Activated CD4-positive, alpha-beta T cell treated with anti-CD3 and anti-CD28 coated beads for 1 hour (primary cell): ENCODE measurements around the gene TATDN3.
"Not testable (repeated sequence)": the region's sequence is repeated elsewhere in the genome, so short reads cannot be mapped to it uniquely, and the experiment has no call there.

Source experiments
- DNase-seq: peaks from one replicate; pipeline ENCODE4 v3.0.0-alpha.2; 2020

The TATDN3 gene

DNA sequence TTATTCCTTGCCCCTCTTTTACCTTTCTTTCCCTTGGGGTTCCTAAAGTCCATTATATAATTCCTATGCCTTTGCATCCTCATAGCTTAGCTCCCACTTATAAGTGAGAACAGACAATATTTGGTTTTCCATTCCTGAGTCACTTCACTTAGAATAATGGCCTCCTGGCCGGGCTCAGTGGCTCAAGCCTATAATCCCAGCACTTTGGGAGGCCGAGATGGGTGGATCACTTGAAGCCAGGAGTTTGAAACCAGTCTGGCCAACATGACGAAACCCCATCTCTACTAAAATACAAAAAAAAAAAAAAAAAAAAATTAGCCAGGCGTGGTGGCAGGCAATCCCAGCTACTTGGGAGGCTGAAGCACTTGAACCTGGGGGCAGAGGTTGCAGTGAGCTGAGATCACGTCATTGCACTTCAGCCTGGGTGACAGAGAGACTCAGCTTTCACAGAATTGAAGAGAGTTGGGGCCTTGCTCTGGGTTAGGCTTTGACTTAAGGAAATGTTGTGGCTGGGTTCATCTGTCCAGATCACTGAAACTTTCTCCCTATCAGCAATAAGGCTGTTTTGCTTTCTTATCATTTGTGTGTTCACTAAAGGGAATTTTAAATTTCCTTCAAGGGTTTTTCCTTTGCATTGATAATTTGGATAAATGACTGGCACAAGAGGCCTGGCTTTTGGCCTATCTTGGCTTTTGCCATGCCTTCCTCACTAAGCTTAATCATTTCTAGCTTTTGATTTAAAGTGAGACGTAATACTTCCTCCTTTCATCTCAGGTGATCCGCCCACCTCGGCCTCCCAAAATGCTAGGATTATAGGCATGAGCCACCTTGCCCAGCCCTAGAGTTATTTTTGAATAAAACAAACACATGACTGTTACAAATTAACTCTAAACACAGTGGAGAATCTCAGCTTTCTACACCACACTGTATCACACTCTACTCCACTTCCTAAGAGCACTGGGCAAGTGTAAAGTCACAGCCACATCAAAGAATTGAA lies 41.8 kb downstream of the TATDN3 start:
- not testable (repeated sequence) for DNase-seq

DNA sequence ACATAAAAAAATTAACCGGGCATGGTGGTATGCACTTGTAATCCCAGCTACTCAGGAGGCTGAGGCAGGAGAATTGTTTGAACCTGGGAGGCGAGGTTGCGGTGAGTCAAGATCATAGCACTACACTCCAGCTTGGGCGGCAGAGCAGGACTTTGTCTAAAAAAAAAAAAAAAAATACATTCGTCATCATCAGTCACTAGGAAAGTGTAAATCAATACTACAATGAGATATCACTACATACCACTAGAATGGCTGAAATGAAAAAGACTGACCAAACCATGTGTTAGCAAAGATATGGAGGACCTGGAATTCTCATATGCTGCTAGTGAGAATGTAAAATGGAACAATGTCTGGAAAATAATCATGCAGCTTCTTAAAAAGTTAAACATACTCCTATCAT lies 46.5 kb downstream of the TATDN3 start:
- DNase-seq, result no peak

DNA sequence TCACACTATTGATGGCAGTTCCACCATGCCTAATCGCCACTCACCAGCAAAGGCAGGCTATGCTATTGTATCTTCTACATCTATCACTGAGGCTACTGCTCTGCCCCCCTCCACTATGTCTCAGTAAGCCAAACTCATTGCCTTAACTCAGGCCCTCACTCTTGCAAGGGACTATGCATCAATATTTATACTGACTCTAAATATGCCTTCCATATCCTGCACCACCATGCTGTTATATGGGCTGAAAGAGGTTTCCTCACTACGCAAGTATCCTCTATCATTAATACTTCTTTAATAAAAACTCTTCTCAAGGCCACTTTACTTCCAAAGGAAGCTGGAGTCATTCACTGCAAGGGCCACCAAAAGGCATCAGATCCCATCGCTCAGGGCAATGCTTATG lies 52.8 kb downstream of the TATDN3 start:
- not testable (repeated sequence) for DNase-seq

DNA sequence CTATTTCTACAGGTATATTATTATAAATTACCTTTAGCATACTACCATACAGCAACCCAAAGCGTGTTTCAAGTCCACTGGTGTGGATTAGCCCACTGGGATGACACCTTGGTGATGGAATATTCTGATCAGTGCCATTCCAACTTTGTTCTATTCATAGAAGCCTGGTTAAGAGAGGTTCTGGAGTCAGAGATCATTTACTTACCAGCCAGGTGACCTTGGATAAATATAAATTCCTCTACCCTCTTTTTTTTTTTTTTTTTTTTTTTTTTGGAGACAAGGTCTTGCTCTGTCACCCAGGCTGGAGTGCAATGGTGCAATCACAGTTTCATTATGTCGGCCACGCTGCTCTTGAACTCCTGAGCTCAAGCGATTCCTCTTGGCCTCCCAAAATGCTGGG lies 55.9 kb downstream of the TATDN3 start, which contains the start of gene SPATA45:
TSS of gene SPATA45 (minus strand) at position 101 of the 400 bp plus-strand sequence. CDS start 11,500 bp downstream, outside the sequence.
- no peak for DNase-seq

DNA sequence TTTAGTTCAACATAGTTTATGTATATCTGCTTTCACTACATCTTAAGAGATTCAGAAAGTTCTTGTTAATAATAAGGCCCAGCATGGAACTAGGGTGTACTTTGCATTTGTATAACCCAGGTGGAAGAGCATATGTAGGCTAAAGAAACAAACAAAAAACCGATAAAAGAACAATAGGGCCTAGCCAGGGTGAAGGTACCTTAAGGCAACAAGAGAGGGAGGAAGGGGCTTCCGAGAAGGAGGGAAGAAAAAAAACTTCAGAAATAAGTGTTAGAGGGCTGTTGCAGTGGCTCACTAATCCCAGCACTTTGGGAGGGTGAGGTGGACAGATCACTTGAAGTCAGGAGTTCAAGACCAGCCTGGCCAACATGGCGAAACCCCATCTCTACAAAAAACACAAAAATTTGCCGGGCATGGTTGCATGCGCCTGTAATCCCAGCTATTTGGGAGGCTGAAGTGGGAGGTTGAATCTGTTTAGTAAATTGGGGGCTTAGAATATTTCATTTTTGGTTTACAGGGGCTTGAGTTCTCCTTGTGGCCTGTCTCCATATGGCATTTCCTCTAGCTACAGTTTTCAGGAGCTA lies 60.5 kb downstream of the TATDN3 start:
- no peak for DNase-seq

DNA sequence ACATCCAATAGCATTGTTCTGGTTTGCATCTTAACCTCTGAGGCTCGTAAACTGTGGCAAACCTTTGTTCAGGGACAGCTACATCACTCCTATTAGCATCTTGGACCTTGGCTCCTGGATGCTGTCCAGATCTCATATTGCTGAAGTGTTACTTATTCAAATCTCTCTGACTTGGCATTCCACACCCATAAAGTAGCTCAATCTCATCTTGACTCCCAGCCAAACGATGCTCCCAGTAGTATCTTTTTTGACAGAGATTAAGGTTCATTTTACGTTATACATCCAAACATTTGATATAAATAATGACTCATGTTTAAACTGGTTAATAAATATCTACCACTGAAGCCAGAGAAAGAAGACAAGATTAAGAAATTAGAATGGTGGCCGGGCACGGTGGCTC lies 62.0 kb downstream of the TATDN3 start:
- no peak for DNase-seq

DNA sequence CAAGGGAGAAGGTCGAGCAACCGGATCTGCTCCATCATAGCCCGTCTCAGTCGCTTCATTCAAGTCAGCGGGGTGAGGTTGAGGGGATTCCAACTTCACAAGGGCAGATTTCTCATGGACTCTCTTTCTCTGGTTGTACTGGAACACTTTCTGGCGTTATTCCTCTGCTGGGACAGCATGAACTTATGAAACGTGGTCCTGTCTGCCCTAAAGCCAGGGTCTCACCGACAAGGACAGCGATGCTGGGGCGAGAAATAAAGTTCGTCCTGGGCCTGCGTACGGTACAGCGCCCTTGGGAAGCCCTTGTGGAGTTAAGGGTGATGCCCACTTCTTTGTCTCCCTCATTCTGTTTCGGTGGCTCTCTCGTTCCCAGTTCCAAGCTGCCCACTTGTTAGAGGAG lies 65.1 kb downstream of the TATDN3 start:
- DNase-seq, result no peak

DNA sequence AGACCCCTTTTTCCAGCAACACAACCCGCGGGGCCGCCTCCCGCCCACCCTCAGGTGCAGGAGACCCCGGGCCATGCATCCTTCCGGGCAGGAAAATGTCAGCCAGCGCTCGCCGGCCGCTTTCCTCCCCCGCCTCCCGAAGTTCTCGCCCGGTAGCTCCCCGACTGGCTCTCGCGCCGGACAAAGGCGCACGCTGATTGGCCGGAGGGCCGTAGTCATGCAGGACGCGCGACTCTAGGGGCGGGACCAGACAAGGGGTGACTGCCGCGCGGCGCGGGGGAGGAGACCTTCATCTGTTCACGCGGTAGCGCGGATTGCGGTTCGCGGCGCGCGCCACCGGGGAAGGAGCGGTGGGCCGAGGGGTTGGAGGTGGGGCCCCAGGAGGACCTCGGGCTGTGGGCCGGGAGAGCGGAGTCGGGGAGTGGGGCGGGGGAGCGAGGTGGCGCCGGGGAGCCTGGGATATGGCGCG lies 66.3 kb downstream of the TATDN3 start, which contains the start of gene FLVCR1:
TSS of gene FLVCR1 (plus strand) at position 284 of the 469 bp plus-strand sequence. CDS start at position 462, 178 bp downstream.
- peak; percentile 77 for DNase-seq

DNA sequence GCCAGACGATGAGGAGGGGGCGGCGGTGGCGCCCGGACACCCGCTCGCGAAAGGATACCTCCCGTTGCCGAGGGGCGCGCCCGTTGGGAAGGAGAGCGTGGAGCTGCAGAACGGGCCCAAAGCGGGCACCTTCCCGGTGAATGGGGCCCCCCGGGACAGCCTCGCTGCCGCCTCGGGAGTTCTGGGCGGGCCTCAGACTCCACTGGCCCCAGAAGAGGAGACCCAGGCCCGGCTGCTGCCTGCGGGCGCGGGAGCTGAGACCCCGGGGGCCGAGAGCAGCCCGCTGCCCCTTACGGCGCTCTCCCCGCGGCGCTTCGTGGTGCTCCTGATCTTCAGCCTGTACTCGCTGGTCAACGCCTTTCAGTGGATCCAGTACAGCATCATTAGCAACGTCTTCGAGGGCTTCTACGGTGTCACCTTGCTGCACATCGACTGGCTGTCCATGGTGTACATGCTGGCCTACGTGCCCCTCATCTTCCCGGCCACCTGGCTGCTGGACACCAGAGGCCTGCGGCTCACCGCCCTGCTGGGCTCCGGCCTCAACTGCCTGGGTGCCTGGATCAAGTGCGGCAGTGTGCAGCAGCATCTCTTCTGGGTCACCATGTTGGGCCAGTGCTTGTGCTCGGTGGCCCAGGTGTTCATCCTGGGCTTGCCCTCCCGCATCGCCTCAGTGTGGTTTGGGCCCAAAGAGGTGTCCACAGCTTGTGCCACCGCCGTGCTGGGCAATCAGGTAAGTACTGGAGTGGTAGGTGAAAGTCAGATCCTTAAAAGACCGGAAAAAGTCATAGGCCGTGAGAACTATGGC lies 67.0 kb downstream of the TATDN3 start:
- DNase-seq, result no peak

DNA sequence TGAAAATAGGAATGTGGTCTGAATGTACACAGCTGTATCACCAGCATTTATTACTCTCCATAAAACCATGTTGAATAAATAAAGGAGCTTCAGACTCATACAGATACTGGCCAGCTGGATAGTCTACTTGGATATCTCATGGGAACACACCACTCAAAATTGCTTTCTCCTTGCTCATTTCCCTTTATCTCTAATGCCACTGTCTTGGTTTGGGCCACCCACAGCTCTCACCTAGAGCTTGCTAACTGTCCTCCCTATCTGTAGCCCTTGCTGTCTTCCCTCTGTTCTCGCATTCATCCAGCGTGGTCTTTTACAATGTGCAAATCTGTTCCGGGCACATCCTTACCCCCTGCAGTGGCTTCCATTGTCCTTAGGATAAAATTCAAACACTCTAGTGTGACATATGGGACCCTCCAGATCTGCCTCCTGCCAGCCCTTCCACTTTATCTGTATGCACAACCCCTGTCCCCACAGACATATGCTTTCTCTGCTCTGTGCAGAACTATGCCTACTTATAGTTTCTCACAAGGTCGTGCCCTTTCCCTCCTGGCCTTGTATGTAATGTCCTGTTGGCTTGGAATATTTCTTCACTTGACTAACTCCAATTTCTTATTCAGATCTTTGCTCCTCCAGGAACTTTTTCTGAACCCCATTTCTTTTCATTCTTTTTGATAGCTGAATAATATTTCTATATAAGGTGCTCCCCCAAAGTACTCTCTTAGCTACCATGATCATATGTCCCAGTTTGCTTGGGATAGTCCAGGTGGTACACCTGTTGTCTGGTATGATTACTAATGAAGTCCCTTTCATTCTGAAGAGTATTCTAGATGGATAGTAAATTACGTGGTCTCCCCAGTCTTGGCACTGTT lies 69.3 kb downstream of the TATDN3 start:
- no peak for DNase-seq

DNA sequence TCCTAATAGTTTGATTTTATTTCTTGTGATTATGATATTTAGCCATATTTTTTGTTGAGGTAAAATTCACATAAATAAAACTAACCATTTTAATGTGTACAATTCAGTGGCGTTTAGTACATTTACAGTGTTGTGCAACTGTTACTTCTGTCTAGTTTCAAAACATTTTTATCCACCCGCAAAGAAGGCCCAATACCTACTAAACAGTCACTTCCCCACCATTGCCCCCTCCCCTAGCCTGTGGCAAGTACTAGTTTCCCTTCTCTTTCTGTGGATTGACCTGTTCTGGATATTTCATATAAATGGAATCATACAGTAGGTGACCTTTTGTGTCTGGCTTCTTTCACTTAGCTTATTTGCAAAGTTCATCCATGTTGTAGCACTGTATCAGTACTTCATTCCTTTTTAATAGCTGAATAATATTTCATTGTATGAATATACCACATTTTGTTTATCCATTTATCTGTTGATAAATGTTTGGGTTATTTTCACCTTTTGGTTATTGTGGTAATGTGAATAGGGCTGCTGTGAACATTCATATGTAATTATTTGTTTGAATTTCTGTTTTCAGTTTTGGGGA lies 70.5 kb downstream of the TATDN3 start:
- DNase-seq, result no peak

DNA sequence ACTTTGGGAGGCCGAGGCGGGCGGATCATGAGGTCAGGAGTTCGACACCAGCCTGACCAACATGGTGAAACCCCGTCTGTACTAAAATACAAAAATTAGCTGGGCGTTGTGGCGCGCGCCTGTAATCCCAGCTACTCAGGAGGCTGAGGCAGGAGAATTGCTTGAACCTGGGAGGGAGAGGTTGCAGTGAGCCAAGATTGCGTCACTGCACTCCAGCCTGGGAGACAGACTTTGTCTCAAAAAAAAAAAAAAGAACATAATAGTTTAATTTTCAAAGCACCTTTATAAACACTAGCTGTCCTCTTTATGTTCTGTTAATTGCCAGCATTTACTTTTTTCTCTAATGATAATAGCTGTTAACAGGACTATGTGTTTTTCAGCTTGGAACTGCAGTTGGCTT lies 71.7 kb downstream of the TATDN3 start:
- not testable (repeated sequence) for DNase-seq

DNA sequence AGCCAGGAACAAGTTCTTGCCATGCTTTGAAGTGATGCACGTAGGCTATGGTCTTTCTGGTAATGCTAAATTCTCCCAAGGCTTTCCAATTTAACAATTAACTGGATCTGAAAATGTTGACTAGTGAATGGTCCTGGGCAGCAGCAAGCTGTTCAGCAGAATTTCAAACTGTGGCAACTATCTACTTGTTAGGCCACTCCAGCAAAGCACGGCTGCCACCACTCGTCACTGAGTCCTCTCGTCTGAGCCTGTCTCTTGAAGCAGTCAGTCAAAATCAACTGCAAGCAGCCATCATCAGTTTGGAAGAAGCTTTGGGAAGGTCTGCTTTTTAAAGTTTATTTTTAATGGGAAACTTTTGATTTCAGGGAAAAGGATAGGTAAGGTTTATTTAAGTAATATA lies 72.5 kb downstream of the TATDN3 start:
- DNase-seq, result no peak
